HepG2 (cell line): ENCODE results near the gene VPS50. TPM values are rescaled to one million over a fixed set of nuclear protein-coding genes. Genes with fewer than 3 reads are reported as not detected.
A peak's percentile ranks its signal among the peaks of the same experiment; 100 is the strongest.

Experiments used
- GPBP1L1 ChIP-seq: sonication (generic); formaldehyde crosslinking; IDR thresholded peaks from 2 replicates; pipeline ENCODE4 v1.5.0; 2020; ENCODE audit warnings: mild to moderate bottlenecking, missing genetic modification reagents
- KAT7 ChIP-seq: IDR thresholded peaks from 2 replicates; pipeline ENCODE4 v1.6.1; 2018; ENCODE audit warnings: borderline replicate concordance, missing compliant biosample characterization
- KLF11 ChIP-seq: IDR thresholded peaks from 2 replicates; pipeline ENCODE4 v1.6.1; 2016; ENCODE audit warnings: missing compliant biosample characterization
- MAFG ChIP-seq: sonication (generic); formaldehyde crosslinking; IDR thresholded peaks from 2 replicates; pipeline ENCODE4 v1.5.1; 2020; ENCODE audit warnings: mild to moderate bottlenecking, missing genetic modification reagents
- NR1H2 ChIP-seq: sonication (generic); formaldehyde crosslinking; IDR thresholded peaks from 2 replicates; pipeline ENCODE4 v1.8.1; 2022; ENCODE audit warnings: low read depth, missing genetic modification reagents, borderline replicate concordance
- PAF1 ChIP-seq: IDR thresholded peaks from 2 replicates; pipeline ENCODE4 v1.6.1; 2016; ENCODE audit warnings: missing genetic modification reagents, missing compliant biosample characterization
- ZBTB20 ChIP-seq: sonication (generic); formaldehyde crosslinking; IDR thresholded peaks from 2 replicates; pipeline ENCODE4 v1.8.1; 2023; ENCODE audit warnings: missing genetic modification reagents, low read depth, mild to moderate bottlenecking, borderline replicate concordance
- ZNF124 ChIP-seq: sonication (generic); formaldehyde crosslinking; IDR thresholded peaks from 2 replicates; pipeline ENCODE4 v1.4.0; 2020; ENCODE audit warnings: missing genetic modification reagents
- ZNF235 ChIP-seq: sonication (generic); formaldehyde crosslinking; IDR thresholded peaks from 2 replicates; pipeline ENCODE4 v1.8.1; 2023; ENCODE audit warnings: mild to moderate bottlenecking, missing genetic modification reagents, borderline replicate concordance
- ZNF564 ChIP-seq: sonication (generic); formaldehyde crosslinking; IDR thresholded peaks from 2 replicates; pipeline ENCODE4 v1.8.1; 2023; ENCODE audit warnings: mild to moderate bottlenecking, missing genetic modification reagents
- ZNF569 ChIP-seq: sonication (generic); formaldehyde crosslinking; IDR thresholded peaks from 2 replicates; pipeline ENCODE4 v1.5.0; 2020; ENCODE audit warnings: mild to moderate bottlenecking, missing genetic modification reagents, moderate library complexity, borderline replicate concordance
- ZNF629 ChIP-seq: sonication (generic); formaldehyde crosslinking; conservative IDR thresholded peaks from 2 replicates; pipeline ENCODE4 v1.5.0; 2020; ENCODE audit warnings: missing genetic modification reagents
- ZNF639 ChIP-seq: conservative IDR thresholded peaks from 2 replicates; pipeline ENCODE4 v1.6.1; 2018; ENCODE audit warnings: missing genetic modification reagents
- ZSCAN22 ChIP-seq: sonication (generic); formaldehyde crosslinking; IDR thresholded peaks from 2 replicates; pipeline ENCODE4 v1.4.0; 2020; ENCODE audit warnings: mild to moderate bottlenecking, missing genetic modification reagents
- ZZZ3 ChIP-seq: sonication (generic); formaldehyde crosslinking; IDR thresholded peaks from 2 replicates; pipeline ENCODE4 v1.4.0; 2020; ENCODE audit warnings: missing genetic modification reagents, mild to moderate bottlenecking, borderline replicate concordance
- polyA plus RNA-seq, 8 experiments: library from polyadenylated mRNA; depleted of rRNA in 3 of 8; stranded (reverse) in 7 of 8; unstranded in 1 of 8; fragments of >200 nt; fragmentation: Illumina TruSeq in 4 of 8; extraction: Trizol in 4 of 8; gene quantifications; 2 replicates each; pipeline versions ENCODE4 v1.2.1 to v1.2.3, GENCODE V29; 2011 to 2016; ENCODE audit warnings: low read depth in 4 of 8, missing spikeins in 1 of 8, mixed read lengths in 1 of 8; ENCODE audit not compliant: insufficient read depth in 1 of 8
- total RNA-seq, 5 experiments: library from RNA; depleted of rRNA; stranded (reverse); fragments of >200 nt; fragmentation: Illumina TruSeq; extraction: Trizol; gene quantifications; 2 replicates each; pipeline ENCODE4 v1.2.3, GENCODE V29; 2016; ENCODE audit warnings: low read depth in 1 of 5
- TF ChIP-seq, protein P1 (sequence below): sonication (generic); formaldehyde crosslinking; IDR thresholded peaks from 2 replicates; pipeline ENCODE4 v1.4.0; 2020; ENCODE audit warnings: low read depth, missing genetic modification reagents
- TF ChIP-seq, protein P2 (sequence below): sonication (generic); formaldehyde crosslinking; IDR thresholded peaks from 2 replicates; pipeline ENCODE4 v1.4.0; 2020; ENCODE audit warnings: missing genetic modification reagents, mild to moderate bottlenecking, borderline replicate concordance
- TF ChIP-seq, protein P3 (sequence below): sonication (generic); formaldehyde crosslinking; IDR thresholded peaks from 2 replicates; pipeline ENCODE4 v1.4.0; 2020; ENCODE audit warnings: missing genetic modification reagents

Gene VPS50
- total and polyA plus RNA-seq, 2 of the 13 experiments (the other 11 are each of a cell fraction or from before 2014, with no cell fraction given), result 10.3 to 20.4 TPM

DNA sequence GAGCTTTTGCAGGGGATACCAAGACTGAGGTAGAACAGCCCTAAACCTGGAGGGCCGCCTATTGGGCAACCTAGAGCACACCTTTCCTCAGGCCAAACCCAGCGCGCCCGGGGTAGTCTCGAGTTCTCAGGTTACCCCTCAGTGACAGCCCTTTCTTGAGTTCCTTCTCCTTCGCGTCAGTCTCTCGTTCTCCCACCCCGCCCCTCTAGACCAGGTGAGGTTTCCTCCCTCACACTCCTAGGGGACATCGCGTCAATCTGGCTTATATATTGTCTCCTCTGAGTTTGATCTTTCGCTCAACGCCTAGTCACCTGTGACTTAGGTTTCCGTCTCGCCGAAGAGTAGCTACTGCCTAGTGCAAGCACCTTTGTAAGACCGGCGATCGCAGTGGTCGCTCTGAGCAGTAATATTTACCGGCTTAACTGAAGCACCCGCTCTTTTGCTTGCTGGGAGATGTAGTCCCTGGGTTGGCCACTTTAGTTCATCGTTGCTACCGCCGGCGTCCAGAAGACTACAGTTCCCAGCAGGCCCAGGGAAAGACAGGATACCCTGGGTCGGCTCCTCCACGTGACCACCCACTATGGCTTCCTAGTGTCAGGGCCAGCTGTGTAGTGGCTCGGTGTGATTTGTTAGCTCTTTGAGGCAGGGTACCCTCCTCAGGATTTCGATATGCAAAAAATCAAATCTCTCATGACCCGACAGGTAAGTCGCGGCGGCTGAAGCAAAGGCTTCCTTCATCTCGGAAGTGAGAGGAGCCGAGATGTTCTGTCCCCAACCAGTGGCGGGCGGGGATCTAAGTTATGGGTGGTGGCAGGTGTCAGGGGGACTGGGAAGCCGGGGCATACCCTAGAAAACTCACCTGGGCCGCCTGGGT, at the start of gene VPS50 (continued):
- TF ChIP-seq ZZZ3 (CRISPR knock-in tag) (no peak; the same call in 1 of the 2 replicates), ZNF235 (no peak; the same call in 1 of the 2 replicates), NR1H2 (CRISPR knock-in tag) (no peak), KAT7 (CRISPR knock-in tag) (peak; percentile 74; the same call in 1 of the 2 replicates), ZNF124 (CRISPR knock-in tag) (no peak; the same call in 1 of the 2 replicates), ZNF629 (CRISPR knock-in tag) (no peak), ZNF639 (CRISPR knock-in tag) (no peak), ZNF569 (CRISPR knock-in tag) (no peak), KLF11 (CRISPR knock-in tag) (no peak), ZBTB20 (CRISPR knock-in tag) (no peak; the same call in 1 of the 2 replicates), GPBP1L1 (CRISPR knock-in tag) (no peak), ZSCAN22 (CRISPR knock-in tag) (no peak), PAF1 (CRISPR knock-in tag) (no peak), ZNF564 (CRISPR knock-in tag) (no peak), MAFG (no peak)
- TF ChIP-seq, protein P1, sequence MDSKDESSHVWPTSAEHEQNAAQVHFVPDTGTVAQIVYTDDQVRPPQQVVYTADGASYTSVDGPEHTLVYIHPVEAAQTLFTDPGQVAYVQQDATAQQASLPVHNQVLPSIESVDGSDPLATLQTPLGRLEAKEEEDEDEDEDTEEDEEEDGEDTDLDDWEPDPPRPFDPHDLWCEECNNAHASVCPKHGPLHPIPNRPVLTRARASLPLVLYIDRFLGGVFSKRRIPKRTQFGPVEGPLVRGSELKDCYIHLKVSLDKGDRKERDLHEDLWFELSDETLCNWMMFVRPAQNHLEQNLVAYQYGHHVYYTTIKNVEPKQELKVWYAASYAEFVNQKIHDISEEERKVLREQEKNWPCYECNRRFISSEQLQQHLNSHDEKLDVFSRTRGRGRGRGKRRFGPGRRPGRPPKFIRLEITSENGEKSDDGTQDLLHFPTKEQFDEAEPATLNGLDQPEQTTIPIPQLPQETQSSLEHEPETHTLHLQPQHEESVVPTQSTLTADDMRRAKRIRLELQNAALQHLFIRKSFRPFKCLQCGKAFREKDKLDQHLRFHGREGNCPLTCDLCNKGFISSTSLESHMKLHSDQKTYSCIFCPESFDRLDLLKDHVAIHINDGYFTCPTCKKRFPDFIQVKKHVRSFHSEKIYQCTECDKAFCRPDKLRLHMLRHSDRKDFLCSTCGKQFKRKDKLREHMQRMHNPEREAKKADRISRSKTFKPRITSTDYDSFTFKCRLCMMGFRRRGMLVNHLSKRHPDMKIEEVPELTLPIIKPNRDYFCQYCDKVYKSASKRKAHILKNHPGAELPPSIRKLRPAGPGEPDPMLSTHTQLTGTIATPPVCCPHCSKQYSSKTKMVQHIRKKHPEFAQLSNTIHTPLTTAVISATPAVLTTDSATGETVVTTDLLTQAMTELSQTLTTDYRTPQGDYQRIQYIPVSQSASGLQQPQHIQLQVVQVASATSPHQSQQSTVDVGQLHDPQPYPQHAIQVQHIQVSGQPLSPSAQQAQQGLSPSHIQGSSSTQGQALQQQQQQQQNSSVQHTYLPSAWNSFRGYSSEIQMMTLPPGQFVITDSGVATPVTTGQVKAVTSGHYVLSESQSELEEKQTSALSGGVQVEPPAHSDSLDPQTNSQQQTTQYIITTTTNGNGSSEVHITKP (CRISPR knock-in tag), result no peak
- TF ChIP-seq, protein P2, sequence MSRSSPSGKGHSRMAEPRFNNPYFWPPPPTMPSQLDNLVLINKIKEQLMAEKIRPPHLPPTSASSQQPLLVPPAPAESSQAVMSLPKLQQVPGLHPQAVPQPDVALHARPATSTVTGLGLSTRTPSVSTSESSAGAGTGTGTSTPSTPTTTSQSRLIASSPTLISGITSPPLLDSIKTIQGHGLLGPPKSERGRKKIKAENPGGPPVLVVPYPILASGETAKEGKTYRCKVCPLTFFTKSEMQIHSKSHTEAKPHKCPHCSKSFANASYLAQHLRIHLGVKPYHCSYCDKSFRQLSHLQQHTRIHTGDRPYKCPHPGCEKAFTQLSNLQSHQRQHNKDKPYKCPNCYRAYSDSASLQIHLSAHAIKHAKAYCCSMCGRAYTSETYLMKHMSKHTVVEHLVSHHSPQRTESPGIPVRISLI, result no peak
- TF ChIP-seq, protein P3, sequence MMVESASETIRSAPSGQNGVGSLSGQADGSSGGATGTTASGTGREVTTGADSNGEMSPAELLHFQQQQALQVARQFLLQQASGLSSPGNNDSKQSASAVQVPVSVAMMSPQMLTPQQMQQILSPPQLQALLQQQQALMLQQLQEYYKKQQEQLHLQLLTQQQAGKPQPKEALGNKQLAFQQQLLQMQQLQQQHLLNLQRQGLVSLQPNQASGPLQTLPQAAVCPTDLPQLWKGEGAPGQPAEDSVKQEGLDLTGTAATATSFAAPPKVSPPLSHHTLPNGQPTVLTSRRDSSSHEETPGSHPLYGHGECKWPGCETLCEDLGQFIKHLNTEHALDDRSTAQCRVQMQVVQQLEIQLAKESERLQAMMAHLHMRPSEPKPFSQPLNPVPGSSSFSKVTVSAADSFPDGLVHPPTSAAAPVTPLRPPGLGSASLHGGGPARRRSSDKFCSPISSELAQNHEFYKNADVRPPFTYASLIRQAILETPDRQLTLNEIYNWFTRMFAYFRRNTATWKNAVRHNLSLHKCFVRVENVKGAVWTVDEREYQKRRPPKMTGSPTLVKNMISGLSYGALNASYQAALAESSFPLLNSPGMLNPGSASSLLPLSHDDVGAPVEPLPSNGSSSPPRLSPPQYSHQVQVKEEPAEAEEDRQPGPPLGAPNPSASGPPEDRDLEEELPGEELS, result peak; percentile 39; the same call in 1 of the 2 replicates
